GM19455 (cell line): Measurements from ENCODE around the gene THOC5.

Source experiments
- ATAC-seq: cut with Tn5 transposase; IDR thresholded peaks from one replicate; pipeline ENCODE4 v1.9.1; 2021; ENCODE audit not compliant: unreplicated experiment

The THOC5 gene

DNA sequence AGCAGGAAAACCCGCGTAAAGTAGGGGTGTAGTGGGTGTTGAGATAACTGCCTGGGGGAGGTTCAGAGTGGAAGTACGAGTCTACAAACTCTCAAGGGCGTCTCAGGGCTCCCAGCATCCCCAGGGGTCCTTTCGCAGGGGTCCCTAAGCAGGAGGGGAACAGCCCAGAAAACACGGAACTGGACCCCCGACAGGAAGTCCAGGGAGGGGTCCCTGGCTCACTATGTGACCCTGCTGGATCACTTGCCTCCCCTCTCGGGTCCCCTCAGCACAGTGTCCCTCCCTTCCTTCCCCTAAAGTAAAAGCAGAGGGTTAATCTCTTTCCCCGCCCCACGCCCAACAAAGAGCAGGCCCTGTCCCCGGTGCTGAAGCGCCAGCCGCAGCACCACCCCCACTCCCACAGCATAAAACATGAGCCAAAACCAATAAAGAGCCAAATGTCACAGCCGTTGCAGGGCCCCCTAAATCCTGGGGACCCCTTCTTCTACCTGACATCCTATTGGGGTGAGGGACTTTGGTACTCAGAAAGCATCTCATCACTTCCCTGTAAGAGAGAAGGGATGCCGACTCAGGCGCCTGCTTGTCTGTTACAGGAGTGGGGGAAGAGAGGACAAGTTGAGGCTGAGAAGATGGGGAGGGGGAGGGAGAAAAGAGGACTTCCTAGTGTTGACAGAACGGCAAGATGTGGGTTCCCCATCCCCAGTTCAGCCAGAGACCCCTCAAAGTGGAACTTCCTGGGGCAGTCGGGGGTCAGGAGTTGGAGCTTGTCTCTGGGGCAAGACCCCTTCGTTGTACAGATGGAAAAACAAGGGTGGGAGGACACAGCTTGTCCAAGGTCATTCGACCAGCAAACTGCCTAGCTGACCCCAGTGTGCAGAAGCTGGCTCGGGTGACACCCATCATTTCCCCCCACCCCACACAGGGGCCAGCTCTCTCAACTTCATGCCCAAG is 75.0 kb downstream of the THOC5 start:
- no peak for ATAC-seq

- no peak for ATAC-seq
Measured at GRCh38 chr22:29477723-29478318, 75.7 kb downstream of the THOC5 start.

GRCh38 chr22:29476116-29476515 is 77.4 kb downstream of the THOC5 start:
- ATAC-seq: no peak

- ATAC-seq: no peak
Measured at GRCh38 chr22:29475550-29475949, 78.0 kb downstream of the THOC5 start.

- no peak for ATAC-seq
Measured at GRCh38 chr22:29473001-29473400, 80.6 kb downstream of the THOC5 start.

DNA sequence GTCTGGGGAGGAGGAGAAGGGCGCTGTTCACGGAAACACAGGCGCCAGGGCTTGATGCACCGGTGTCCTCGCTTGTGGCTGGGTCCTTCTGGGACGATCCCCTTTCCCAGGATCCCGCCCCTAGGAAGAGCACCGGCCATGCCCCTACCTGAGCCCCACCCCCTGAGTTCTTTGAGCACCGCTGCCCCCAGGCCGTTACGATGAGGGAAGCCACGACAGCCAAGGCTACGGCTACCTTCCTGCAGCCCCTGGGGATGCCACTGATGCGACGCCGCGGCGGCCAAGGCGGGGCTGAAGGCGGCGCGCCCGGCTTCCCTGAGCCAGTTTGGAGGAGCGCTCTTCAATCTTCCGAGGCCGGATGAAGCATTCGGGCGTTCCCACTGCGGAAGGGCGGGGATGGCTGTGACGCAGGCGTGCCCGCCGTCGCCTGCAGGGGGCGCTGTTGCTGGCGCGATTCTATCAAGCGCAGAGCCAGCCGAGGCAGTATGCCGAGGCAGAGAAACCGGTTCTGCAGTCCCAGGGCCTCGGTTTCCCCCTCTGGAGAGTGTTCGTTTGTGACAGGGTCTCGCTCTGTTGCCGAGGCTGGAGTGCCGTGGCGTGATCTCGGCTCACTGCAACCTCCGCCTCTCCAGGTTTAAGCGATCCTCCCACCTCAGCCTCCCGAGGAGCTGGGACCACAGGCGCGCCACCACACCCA is 83.2 kb downstream of the THOC5 start:
- no peak for ATAC-seq

GRCh38 chr22:29469755-29470154 is 83.8 kb downstream of the THOC5 start:
- ATAC-seq: no peak

DNA sequence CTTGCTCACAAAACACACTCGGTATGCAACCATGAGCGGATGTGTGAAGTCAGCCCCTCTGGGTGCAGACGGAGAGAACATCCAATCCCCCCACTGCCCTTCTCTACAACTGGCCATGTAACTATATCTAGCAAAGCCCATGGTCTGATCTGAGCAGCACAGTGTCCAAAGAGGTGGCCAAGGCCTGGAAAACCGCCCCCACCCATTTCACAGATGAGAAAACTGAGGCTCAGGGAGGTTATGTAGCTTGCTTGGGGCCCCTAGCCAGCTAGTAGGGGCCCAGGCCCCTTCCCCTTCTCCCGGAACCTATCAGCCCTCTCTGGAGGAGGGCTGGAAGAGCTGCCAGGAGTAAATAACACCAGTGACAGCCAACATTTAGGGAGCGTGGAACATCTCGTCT is 89.0 kb downstream of the THOC5 start:
- no peak for ATAC-seq

GRCh38 chr22:29463629-29464028 is 89.9 kb downstream of the THOC5 start:
- ATAC-seq: no peak

DNA sequence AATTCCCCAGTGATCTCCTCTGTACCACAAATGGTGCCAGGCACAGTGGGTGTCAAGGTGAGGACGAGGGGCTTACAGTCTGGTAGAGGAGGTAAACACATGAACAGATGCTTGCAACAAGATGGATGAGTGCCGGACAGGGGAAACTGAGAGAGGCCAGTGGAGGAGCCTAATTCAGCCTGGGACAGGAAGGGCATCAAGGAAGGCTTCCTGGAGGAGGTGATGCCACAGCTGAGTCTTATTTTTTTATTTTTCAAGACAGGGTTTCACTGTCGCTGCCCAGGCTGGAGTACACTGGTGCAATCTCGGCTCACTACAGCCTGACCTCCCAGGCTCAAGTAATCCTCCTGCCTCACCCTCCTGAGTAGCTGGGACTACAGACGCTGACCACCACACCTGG is 92.3 kb downstream of the THOC5 start:
- no peak for ATAC-seq

DNA sequence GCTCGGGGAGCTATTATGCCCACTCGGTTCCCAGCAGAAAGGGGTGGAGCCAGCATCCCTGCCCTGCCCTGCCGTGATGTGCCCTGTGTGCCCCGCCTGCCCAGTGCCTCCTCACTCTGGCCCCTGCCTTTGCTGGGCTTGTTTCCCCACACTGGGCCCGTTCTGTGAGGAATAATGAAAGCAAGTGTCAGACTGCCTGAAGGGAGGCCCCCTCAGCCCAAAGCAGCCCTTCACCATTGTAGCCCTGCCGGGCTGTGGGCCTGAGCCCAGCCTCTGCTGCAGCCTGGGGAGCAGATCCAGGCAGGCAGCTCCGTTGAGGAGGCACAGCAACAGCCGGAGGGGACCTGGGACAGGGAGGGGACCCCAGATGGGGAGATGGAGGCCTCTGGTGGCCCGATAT is 93.8 kb downstream of the THOC5 start:
- no peak for ATAC-seq

DNA sequence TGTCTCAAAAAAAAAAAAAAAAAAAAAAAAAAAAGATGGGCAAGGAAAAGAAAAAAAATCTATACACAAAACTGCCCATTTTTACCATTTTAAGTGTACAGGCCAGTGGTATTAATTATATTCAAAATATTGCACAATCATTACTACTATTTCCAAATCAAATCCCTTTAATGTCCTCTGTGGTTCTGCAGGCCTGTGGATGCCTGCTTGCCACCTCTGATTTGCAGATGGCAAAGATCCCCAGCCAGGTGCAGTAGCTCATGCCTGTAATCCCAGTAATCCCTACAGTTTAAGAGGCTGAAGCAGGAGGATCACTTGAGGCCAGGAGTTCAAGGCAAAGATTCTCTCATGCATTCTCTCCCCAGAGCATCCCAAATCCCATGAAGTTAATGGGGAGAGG is 95.0 kb downstream of the THOC5 start:
- no peak for ATAC-seq

DNA sequence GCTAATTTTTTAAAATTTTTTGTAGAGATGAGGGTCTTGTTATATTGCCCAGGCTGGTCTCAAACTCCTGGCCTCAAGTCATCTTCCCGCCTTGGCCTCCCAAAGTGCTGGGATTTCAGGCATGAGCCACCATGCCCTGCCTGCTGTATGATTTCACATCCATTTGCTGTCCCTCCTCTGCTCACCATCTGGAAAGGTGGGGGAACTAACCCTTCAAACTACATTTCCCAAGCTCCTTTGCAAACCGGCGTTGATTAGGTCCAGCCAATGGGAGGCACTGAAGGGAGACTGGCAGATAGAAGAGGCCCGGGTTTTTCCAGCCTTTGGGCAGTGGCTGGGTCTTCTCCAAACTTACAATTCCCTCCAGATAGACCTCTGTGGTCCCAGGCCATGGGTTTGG is 95.8 kb downstream of the THOC5 start:
- no peak for ATAC-seq

DNA sequence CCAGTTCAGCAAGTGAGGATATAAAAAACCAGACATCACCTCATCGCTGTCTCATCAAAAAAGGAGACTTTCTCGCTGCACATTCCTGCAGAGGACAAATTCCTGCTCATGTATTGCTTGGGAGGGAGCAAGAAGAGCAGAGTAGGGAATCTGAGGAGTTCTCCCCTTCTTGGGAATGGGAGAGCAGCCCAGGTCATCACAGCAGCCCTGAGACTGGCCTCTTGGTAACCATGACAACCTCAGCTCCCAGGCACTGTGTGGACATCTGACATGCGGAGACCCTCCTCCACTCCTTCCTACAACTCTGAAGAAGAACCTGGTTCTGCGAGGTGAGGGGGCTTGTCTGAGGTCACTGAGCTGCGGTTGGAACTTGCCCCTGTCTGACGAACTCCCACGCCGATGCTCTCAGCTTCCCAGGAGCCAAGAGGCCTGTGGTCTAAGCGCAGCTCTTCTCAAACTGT is 97.3 kb downstream of the THOC5 start:
- ATAC-seq: no peak
